Smooth muscle cell (in vitro differentiated cells): ENCODE measurements around the gene TCF15. TPM values are rescaled to one million over a fixed set of nuclear protein-coding genes. Genes with fewer than 3 reads are reported as not detected.

Source experiments
- DNase-seq: peaks from one replicate; lab custom pipeline; 2025; ENCODE audit not compliant: unreplicated experiment; lab: John Stamatoyannopoulos, UW
- H2AFZ ChIP-seq: fragments of 200-600 bp; sonication (generic); 2 replicates; pipeline ENCODE4 v1.6.0; 2016; ENCODE audit warnings: antibody characterized with exemption, low read depth, mild to moderate bottlenecking
- H3F3A ChIP-seq: fragments of 200-600 bp; sonication (generic); 2 replicates; pipeline ENCODE4 v1.6.0; 2017; ENCODE audit warnings: antibody characterized with exemption, low read depth
- H3K27ac ChIP-seq: fragments of 200-600 bp; sonication (generic); 2 replicates; pipeline ENCODE4 v1.5.1; 2016; ENCODE audit warnings: low read depth, mild to moderate bottlenecking
- H3K27me3 ChIP-seq: fragments of 200-600 bp; sonication (generic); 2 replicates; pipeline ENCODE4 v1.6.1; 2016; ENCODE audit warnings: low read depth, mild to moderate bottlenecking
- H3K36me3 ChIP-seq: fragments of 200-600 bp; sonication (generic); 2 replicates; pipeline ENCODE4 v1.5.1; 2016; ENCODE audit warnings: low read depth
- H3K4me1 ChIP-seq: fragments of 200-600 bp; sonication (generic); 2 replicates; pipeline ENCODE4 v1.5.1; 2016; ENCODE audit warnings: low read depth
- H3K4me2 ChIP-seq: fragments of 200-600 bp; sonication (generic); 2 replicates; pipeline ENCODE4 v1.6.0; 2016; ENCODE audit warnings: mild to moderate bottlenecking
- H3K4me3 ChIP-seq: fragments of 200-600 bp; sonication (generic); 2 replicates; pipeline ENCODE4 v1.5.1; 2016; ENCODE audit warnings: mild to moderate bottlenecking
- H3K79me2 ChIP-seq: fragments of 200-600 bp; sonication (generic); 2 replicates; pipeline ENCODE4 v1.6.0; 2016; ENCODE audit warnings: low read depth, mild to moderate bottlenecking
- H3K9ac ChIP-seq: fragments of 200-600 bp; sonication (generic); 2 replicates; pipeline ENCODE4 v1.6.0; 2016; ENCODE audit warnings: low read depth
- H3K9me3 ChIP-seq: fragments of 200-600 bp; sonication (generic); replicated peaks from 2 replicates; pipeline ENCODE4 v1.5.1; 2016; ENCODE audit warnings: low read depth
- H4K20me1 ChIP-seq: fragments of 200-600 bp; sonication (generic); 2 replicates; pipeline ENCODE4 v1.6.0; 2016; ENCODE audit warnings: low read depth
- WGBS: methylation state at CpG from one replicate; pipeline ENCODE4 v1.1.7; 2016; ENCODE audit warnings: low lambda C conversion rate; 5-methylcytosine and 5-hydroxymethylcytosine counted together
- polyA plus RNA-seq: library from polyadenylated mRNA; unstranded; fragments of >200 nt; fragmentation: Nextera tagmentation; extraction: Ambion mirVana; gene quantifications from 2 replicates; pipeline ENCODE4 v1.2.1, GENCODE V29; 2016
- total RNA-seq: library from RNA; depleted of rRNA; stranded (reverse); fragments of >200 nt; gene quantifications from 2 replicates; pipeline ENCODE4 v1.2.3, GENCODE V29; 2014
- TF ChIP-seq, protein P1 (sequence below): fragments of 200-600 bp; sonication (generic); IDR thresholded peaks from 2 replicates; pipeline ENCODE4 v1.5.1; 2017; ENCODE audit warnings: borderline replicate concordance, mild to moderate bottlenecking, antibody characterized with exemption; ENCODE audit not compliant: insufficient read depth, poor library complexity, severe bottlenecking

TCF15 gene
- total and polyA plus RNA-seq, 2 experiments from 2014 or later, result not detected

DNA sequence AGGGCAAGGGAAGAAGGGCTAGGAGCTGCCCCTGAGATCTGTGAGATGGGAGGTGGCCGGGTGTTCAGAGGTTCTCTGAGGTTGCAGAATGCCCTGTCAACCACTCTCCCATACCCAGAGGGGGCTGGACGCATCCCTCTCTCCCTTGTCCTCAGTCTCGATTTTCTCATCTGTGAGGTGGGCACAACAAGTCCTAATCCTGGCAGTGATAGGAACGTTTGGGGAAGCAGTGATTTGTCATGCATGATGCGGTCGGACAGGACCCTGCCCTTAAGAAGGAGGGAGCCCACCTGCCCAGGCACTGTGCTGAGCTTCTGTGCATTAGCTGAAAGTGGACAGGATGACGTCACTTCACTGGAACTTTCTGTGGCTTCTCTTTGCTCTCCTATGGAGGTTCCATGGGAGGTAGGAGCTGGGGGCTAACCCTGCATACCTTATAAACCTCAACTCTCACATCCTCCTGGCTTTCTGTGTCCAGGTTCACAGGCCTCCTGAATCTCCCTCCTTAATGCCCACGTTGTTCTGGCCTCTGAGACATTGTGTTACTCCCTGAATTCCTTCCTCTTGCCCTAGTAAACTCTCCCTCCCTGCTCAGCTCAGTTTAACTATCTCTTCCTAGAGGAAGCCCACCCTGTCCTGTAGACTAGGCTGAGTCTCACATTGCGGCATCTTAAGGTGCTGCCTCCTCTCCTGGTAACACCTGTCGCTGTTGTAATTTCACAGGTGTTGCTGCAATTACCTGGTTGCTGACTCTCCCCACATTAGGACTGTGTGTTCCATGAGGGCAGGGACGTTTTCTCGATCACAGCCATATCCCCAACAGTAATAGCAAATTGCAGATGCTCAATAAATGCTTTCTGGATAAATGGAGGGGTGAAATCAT is 36.5 kb downstream of the TCF15 start:
- Histone ChIP-seq H3K36me3 (no peaks in the 10 kb centered on the region), H3K9me3 (no peaks in the 10 kb centered on the region), H3K27me3 (no peaks in the 10 kb centered on the region), H3K4me3 (no peak overlapping the region), H2AFZ (no peak overlapping the region), H3K27ac (no peak overlapping the region), H3K4me2 (no peak overlapping the region), H3K4me1 (peaks cover 7% of the 10 kb centered on the region), H3K79me2 (no peaks in the 10 kb centered on the region), H3F3A (no peaks in the 10 kb centered on the region), H4K20me1 (no peaks in the 10 kb centered on the region), H3K9ac (no peak overlapping the region)
- TF ChIP-seq, protein P1, sequence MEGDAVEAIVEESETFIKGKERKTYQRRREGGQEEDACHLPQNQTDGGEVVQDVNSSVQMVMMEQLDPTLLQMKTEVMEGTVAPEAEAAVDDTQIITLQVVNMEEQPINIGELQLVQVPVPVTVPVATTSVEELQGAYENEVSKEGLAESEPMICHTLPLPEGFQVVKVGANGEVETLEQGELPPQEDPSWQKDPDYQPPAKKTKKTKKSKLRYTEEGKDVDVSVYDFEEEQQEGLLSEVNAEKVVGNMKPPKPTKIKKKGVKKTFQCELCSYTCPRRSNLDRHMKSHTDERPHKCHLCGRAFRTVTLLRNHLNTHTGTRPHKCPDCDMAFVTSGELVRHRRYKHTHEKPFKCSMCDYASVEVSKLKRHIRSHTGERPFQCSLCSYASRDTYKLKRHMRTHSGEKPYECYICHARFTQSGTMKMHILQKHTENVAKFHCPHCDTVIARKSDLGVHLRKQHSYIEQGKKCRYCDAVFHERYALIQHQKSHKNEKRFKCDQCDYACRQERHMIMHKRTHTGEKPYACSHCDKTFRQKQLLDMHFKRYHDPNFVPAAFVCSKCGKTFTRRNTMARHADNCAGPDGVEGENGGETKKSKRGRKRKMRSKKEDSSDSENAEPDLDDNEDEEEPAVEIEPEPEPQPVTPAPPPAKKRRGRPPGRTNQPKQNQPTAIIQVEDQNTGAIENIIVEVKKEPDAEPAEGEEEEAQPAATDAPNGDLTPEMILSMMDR, result no peak
- DNase-seq, result no peak
- WGBS, result 78% methylated on average over 12 of the region's 12 CpGs

DNA sequence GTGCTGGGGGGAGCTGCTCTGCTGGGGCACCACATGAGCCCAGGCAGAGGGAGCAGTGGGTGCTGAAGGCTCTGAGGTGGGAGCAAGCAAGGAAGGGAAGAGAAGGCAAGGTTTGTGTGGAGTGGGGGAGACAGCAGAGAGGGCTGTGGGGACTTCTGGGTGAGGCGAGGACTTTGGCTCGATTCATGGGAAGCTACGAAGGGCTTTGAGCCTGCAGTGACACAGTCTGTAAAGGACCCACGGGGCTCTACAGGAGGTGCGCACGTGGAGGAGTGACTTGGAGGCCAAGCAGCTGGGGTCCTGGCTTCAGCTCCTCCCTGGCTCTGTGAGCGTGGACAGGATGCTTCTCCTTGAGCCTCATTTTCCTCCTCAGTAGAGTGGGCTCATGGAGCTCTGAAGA is 37.4 kb downstream of the TCF15 start:
- WGBS, result 69% methylated on average over 5 of the region's 7 CpGs
- no peak overlapping the region for H3K27ac ChIP-seq
- TF ChIP-seq, protein P1, result no peak

DNA sequence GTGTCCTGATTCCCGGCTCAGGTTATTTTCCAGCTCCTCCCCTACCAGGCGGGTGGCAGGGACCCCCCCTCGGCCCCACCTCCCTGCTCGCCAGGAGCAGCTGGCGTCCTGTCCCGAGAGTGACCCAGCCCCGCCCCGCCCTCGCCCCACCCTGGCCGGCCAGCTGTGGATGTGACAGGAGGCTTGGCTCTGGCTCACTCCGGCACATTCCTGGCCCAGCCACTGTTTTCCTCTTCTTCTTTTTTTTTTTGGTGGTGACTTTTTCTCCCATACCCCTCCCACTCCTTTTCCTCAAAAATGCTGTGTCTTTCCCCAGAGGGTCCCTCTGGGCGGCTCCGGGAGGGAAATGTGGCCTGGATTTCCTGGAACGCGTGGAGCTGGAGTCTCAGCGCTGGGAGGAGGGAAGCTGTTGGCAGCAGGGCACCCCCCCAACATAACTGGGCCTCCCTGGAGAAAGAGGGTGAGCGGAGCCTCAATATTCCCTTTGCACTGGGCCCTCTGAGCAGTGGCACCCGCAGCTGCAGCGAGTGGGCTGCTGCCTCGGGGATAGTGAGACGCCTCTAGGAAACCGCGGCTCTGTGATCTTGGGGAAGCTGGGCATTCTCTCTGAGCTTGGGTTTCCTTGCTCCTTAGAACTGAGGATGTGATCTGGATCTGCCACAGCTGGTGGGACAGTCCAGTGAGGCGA is 38.2 kb downstream of the TCF15 start:
- no peak overlapping the region for H3K9ac ChIP-seq
- no peak overlapping the region for H3K27ac ChIP-seq
- peak overlapping the region; percentile 63 for H3K4me2 ChIP-seq
- H3K36me3 ChIP-seq, result no peaks in the 10 kb centered on the region
- WGBS, result 30% methylated on average over 20 of the region's 24 CpGs
- TF ChIP-seq, protein P1, result no peak
- no peaks in the 10 kb centered on the region for H4K20me1 ChIP-seq
- H3K9me3 ChIP-seq, result no peaks in the 10 kb centered on the region
- H3K27me3 ChIP-seq, result no peaks in the 10 kb centered on the region
- no peaks in the 10 kb centered on the region for H3K79me2 ChIP-seq
- no peak overlapping the region for H2AFZ ChIP-seq
- H3K4me1 ChIP-seq, result peaks cover 7% of the 10 kb centered on the region
- no peak for DNase-seq
- H3F3A ChIP-seq, result no peaks in the 10 kb centered on the region
- peak overlapping the region; percentile 9 for H3K4me3 ChIP-seq

More for the DNA sequence above, 37.4 kb downstream of the TCF15 start:
- H3K4me1 ChIP-seq, result peaks cover 7% of the 10 kb centered on the region
- no peaks in the 10 kb centered on the region for H3K9me3 ChIP-seq
- H2AFZ ChIP-seq, result no peak overlapping the region
- DNase-seq, result no peak
- no peaks in the 10 kb centered on the region for H3K27me3 ChIP-seq
- H3F3A ChIP-seq, result no peaks in the 10 kb centered on the region
- no peak overlapping the region for H3K9ac ChIP-seq
- no peaks in the 10 kb centered on the region for H4K20me1 ChIP-seq
- H3K4me2 ChIP-seq, result no peak overlapping the region
- H3K79me2 ChIP-seq, result no peaks in the 10 kb centered on the region
- no peak overlapping the region for H3K4me3 ChIP-seq
- H3K36me3 ChIP-seq, result no peaks in the 10 kb centered on the region
